Type B pancreatic cell (in vitro differentiated cells): Measurements from ENCODE around the gene MSANTD1. TPM values are rescaled to one million over a fixed set of nuclear protein-coding genes. Genes with fewer than 3 reads are reported as not detected.

Experiments
- DNase-seq: peaks from one replicate; pipeline ENCODE4 v3.0.0; 2021; ENCODE audit warnings: mixed read lengths; ENCODE audit not compliant: unreplicated experiment; ENCODE audit errors: extremely low spot score
- H3K27ac Mint-ChIP-seq: 2 replicates; pipeline ENCODE4 v1.8.0; 2021; ENCODE audit warnings: mild to moderate bottlenecking, mixed read lengths
- H3K27me3 Mint-ChIP-seq: 2 replicates; pipeline ENCODE4 v1.8.0; 2021; ENCODE audit warnings: mixed read lengths
- H3K36me3 Mint-ChIP-seq: 2 replicates; pipeline ENCODE4 v1.8.0; 2021; ENCODE audit warnings: mixed read lengths
- H3K4me1 Mint-ChIP-seq: one replicate; pipeline ENCODE4 v1.8.0; 2021; ENCODE audit warnings: mixed read lengths; ENCODE audit not compliant: unreplicated experiment
- H3K4me3 Mint-ChIP-seq: 2 replicates; pipeline ENCODE4 v1.8.0; 2021; ENCODE audit warnings: mild to moderate bottlenecking, mixed read lengths
- H3K9me3 Mint-ChIP-seq: 2 replicates; pipeline ENCODE4 v1.8.0; 2021; ENCODE audit warnings: mixed read lengths
- total RNA-seq: library from RNA; stranded (reverse); gene quantifications from 2 replicates; pipeline ENCODE4 v1.2.1, GENCODE V29; 2021; ENCODE audit warnings: low replicate concordance
- TF ChIP-seq, protein P1 (sequence below): fragments of 200-600 bp; sonication (generic); conservative IDR thresholded peaks from 2 replicates; pipeline ENCODE4 v1.5.0; 2021; ENCODE audit warnings: antibody characterized with exemption, mild to moderate bottlenecking

MSANTD1 gene
- total RNA-seq, 1 donor from 2014 or later: 1.4 TPM

- Mint-ChIP-seq H3K4me1 (peaks cover 5% of the 10 kb centered on the region), H3K4me3 (no peak overlapping the region), H3K9me3 (peaks cover 4% of the 10 kb centered on the region), H3K36me3 (no peaks in the 10 kb centered on the region), H3K27ac (no peak overlapping the region), H3K27me3 (peaks cover 3% of the 10 kb centered on the region)
- DNase-seq: peak; percentile 65
- TF ChIP-seq, protein P1, sequence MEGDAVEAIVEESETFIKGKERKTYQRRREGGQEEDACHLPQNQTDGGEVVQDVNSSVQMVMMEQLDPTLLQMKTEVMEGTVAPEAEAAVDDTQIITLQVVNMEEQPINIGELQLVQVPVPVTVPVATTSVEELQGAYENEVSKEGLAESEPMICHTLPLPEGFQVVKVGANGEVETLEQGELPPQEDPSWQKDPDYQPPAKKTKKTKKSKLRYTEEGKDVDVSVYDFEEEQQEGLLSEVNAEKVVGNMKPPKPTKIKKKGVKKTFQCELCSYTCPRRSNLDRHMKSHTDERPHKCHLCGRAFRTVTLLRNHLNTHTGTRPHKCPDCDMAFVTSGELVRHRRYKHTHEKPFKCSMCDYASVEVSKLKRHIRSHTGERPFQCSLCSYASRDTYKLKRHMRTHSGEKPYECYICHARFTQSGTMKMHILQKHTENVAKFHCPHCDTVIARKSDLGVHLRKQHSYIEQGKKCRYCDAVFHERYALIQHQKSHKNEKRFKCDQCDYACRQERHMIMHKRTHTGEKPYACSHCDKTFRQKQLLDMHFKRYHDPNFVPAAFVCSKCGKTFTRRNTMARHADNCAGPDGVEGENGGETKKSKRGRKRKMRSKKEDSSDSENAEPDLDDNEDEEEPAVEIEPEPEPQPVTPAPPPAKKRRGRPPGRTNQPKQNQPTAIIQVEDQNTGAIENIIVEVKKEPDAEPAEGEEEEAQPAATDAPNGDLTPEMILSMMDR: no peak
Measured at GRCh38 chr4:3285558-3286334, 36.8 kb downstream of the MSANTD1 start.

DNA sequence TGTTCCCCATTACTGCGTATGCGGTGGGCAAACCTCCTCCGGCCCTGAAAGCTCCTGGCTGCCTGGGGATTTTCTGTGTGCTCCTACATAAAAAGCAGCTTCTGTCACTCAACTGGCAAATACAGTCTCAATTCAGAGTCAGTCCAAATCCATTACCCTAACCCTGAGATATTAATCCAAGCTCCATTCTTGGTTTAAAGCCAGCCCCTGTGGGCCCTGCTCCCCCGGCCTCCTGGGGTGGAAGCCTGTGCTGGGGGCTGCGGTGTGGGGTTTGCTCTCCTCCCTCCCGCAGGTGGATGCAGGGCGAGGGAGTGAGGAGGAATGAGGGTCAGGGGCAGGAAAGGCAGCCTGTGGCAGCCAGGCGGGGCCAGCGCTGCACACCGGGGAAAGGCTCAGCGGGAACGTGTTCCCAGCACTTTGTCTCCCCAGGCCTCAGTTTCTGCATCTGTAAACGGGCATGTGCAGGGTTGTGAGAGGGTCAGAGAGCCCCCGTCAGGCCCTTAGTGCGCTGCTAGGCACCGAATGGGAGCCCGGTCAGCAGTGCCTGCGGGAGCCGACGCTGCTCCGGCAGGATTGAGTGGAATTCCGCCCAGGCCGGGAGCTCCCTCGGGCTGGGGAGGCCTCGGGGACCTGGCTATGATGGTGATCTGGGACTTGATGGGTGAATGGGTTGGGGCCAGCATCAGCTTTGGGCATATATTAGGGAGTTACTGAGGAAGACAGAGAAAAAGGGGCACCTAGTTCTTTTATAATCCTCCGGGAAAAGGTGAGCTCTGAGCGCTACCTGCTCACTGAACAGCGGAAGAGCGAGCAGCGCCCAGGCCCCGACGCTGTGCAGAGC lies 37.6 kb downstream of the MSANTD1 start:
- DNase-seq: peak; percentile 65
- peaks cover 8% of the 10 kb centered on the region for H3K4me1 Mint-ChIP-seq
- H3K4me3 Mint-ChIP-seq: no peak overlapping the region
- H3K9me3 Mint-ChIP-seq: peaks cover 3% of the 10 kb centered on the region
- H3K36me3 Mint-ChIP-seq: no peaks in the 10 kb centered on the region
- H3K27me3 Mint-ChIP-seq: peaks cover 5% of the 10 kb centered on the region
- TF ChIP-seq, protein P1: no peak
- no peak overlapping the region for H3K27ac Mint-ChIP-seq

DNA sequence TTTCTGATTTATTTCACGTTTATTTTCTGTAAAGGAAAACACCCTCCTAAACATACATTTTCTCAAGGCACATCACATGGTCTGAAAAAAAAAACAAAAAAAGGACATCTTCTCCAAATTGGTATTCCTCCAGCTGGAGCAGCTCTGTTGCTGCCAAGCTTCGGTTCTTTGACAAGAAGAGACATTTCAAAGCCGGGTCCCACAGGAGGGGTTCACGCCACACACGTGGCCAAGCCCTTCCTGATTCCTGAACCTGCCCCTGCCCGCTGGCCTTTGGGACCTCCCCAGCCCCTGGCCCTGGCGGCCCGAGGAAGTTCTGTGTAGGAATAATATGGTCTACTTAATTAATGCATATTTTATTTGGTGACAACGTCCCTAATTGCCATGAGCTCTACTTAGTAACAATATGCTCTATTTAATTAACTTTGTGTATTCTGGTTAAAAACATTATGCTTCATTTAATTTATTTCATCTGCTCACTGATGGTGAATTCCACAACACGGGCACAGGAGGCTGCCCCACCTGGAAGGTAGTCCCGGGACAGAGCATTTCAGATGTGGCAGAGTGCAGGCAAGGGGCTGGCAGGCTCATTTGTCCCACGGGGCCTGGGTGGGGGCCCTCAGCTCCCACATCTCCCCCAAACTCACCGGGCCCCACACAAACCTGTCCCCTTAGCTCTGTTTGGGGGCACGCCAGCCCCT lies 38.5 kb downstream of the MSANTD1 start:
- Mint-ChIP-seq H3K36me3 (no peaks in the 10 kb centered on the region), H3K9me3 (no peaks in the 10 kb centered on the region), H3K4me1 (peaks cover 11% of the 10 kb centered on the region), H3K27me3 (peaks cover 6% of the 10 kb centered on the region), H3K27ac (no peak overlapping the region), H3K4me3 (no peak overlapping the region)
- DNase-seq: peak; percentile 36
- TF ChIP-seq, protein P1: no peak

- no peak overlapping the region for H3K4me3 Mint-ChIP-seq
- H3K36me3 Mint-ChIP-seq: no peaks in the 10 kb centered on the region
- no peaks in the 10 kb centered on the region for H3K9me3 Mint-ChIP-seq
- peak; percentile 67 for DNase-seq
- H3K27ac Mint-ChIP-seq: no peak overlapping the region
- TF ChIP-seq, protein P1: no peak
- peaks cover 11% of the 10 kb centered on the region for H3K4me1 Mint-ChIP-seq
- peaks cover 6% of the 10 kb centered on the region for H3K27me3 Mint-ChIP-seq
Measured at GRCh38 chr4:3287972-3288570, 39.1 kb downstream of the MSANTD1 start.

- H3K27me3 Mint-ChIP-seq: peaks cover 6% of the 10 kb centered on the region
- H3K4me3 Mint-ChIP-seq: no peak overlapping the region
Measured at GRCh38 chr4:3288571-3289094, 39.7 kb downstream of the MSANTD1 start.

More at GRCh38 chr4:3288571-3289094, 39.7 kb downstream of the MSANTD1 start:
- H3K9me3 Mint-ChIP-seq: no peaks in the 10 kb centered on the region
- peak; percentile 61 for DNase-seq
- H3K36me3 Mint-ChIP-seq: peaks cover 2% of the 10 kb centered on the region
- H3K4me1 Mint-ChIP-seq: peaks cover 13% of the 10 kb centered on the region
- H3K27ac Mint-ChIP-seq: no peak overlapping the region
- TF ChIP-seq, protein P1: no peak
